OCI-LY7 (cell line): ENCODE data around the gene MIPEP. TPM values are rescaled to one million over a fixed set of nuclear protein-coding genes. Genes with fewer than 3 reads are reported as not detected.

Experiments
- BruUV-seq: library from RNA; stranded (reverse); fragments of 400-500 nt; replicated peaks from 2 replicates; lab custom pipeline; 2021; lab: Mats Ljungman, UMichigan
- CTCF ChIA-PET: fragments of 300-600 bp; sonication (Branson Sonifier 250); formaldehyde crosslinking; loops from one replicate; lab custom pipeline; 2022; ENCODE audit warnings: antibody characterized with exemption; ENCODE audit not compliant: unreplicated experiment; lab: Charles Lee
- POLR2A ChIA-PET: fragments of 300-600 bp; sonication (Branson Sonifier 250); formaldehyde crosslinking; loops from one replicate; lab custom pipeline; 2022; ENCODE audit warnings: antibody characterized with exemption; lab: Charles Lee
- DNase-seq: peaks from one replicate; pipeline ENCODE4 v3.0.0-alpha.2; 2015; ENCODE audit warnings: low spot score
- H2AFZ ChIP-seq: fragments of 200-600 bp; sonication (generic), shearing (Covaris generic); 2 replicates; pipeline ENCODE4 v1.6.1; 2014; ENCODE audit warnings: mild to moderate bottlenecking, antibody characterized with exemption, low read length, moderate library complexity
- H3K27ac ChIP-seq: fragments of 200-600 bp; sonication (generic); 2 replicates; pipeline ENCODE4 v1.5.1; 2014; ENCODE audit warnings: mixed run types, low read depth, mild to moderate bottlenecking, moderate library complexity, low read length, inconsistent platforms; ENCODE audit not compliant: poor library complexity, severe bottlenecking
- H3K36me3 ChIP-seq: fragments of 200-600 bp; sonication (generic); 2 replicates; pipeline ENCODE4 v1.6.1; 2014; ENCODE audit warnings: mild to moderate bottlenecking, antibody characterized with exemption, low read length, moderate library complexity, mixed read lengths; ENCODE audit not compliant: insufficient read depth
- H3K4me1 ChIP-seq: fragments of 200-600 bp; sonication (generic); 2 replicates; pipeline ENCODE4 v1.5.1; 2014; ENCODE audit warnings: mild to moderate bottlenecking, low read length; ENCODE audit not compliant: insufficient read depth, poor library complexity, severe bottlenecking
- H3K4me2 ChIP-seq: fragments of 200-600 bp; sonication (generic); 2 replicates; pipeline ENCODE4 v1.6.1; 2014; ENCODE audit warnings: mild to moderate bottlenecking, low read length
- H3K4me3 ChIP-seq: fragments of 200-600 bp; sonication (generic); 2 replicates; pipeline ENCODE4 v1.5.1; 2014; ENCODE audit warnings: mild to moderate bottlenecking, low read depth, low read length; ENCODE audit not compliant: poor library complexity, severe bottlenecking
- H3K79me2 ChIP-seq: fragments of 200-600 bp; sonication (generic); 2 replicates; pipeline ENCODE4 v1.6.1; 2016; ENCODE audit warnings: low read depth, mild to moderate bottlenecking, low read length, moderate library complexity, mixed read lengths; ENCODE audit not compliant: insufficient read depth
- H3K9me2 ChIP-seq: fragments of 200-600 bp; sonication (generic); 2 replicates; pipeline ENCODE4 v1.6.1; 2016; ENCODE audit warnings: mild to moderate bottlenecking, low read length, mixed read lengths; ENCODE audit not compliant: insufficient read depth
- H3K9me3 ChIP-seq: fragments of 200-600 bp; sonication (generic); 2 replicates; pipeline ENCODE4 v1.6.1; 2014; ENCODE audit warnings: mild to moderate bottlenecking, mixed run types, low read length, mixed read lengths
- H4K20me1 ChIP-seq: fragments of 200-600 bp; sonication (generic); 2 replicates; pipeline ENCODE4 v1.6.1; 2014; ENCODE audit warnings: mild to moderate bottlenecking, antibody characterized with exemption, low read length, moderate library complexity, mixed read lengths; ENCODE audit not compliant: insufficient read depth
- CTCF ChIP-seq: fragments of 200-600 bp; sonication (generic); conservative IDR thresholded peaks from 2 replicates; pipeline ENCODE4 v1.5.1; 2014; ENCODE audit warnings: mild to moderate bottlenecking, antibody characterized with exemption, low read length, moderate library complexity, mixed read lengths
- EZH2phosphoT487 ChIP-seq: fragments of 200-600 bp; sonication (generic); IDR thresholded peaks from 2 replicates; pipeline ENCODE4 v1.6.1; 2018; ENCODE audit warnings: low read depth, borderline replicate concordance, mild to moderate bottlenecking, mixed run types, antibody characterized with exemption, low read length, moderate library complexity, mixed read lengths
- intact Hi-C: fragments of 100-400 bp; cut with micrococcal nuclease; formaldehyde crosslinking; loops from one replicate; pipeline ENCODE4 v1.10.0; 2022; ENCODE audit not compliant: unreplicated experiment
- total RNA-seq, 2 experiments: library from RNA; depleted of rRNA in 1 of 2; stranded (reverse); fragments of >200 nt in 1 of 2; shearing (Covaris generic) in 1 of 2; gene quantifications; 2 replicates each; pipeline ENCODE4 v1.2.3, GENCODE V29; 2014 to 2022

MIPEP gene
- total RNA-seq, 2 experiments from 2014 or later: 13.5 to 15.7 TPM

- ChIA-PET POLR2A (interaction anchor here (0.6 kb wide), 1 partner anchor 15 kb away, joined by 3 read pairs; no protein-coding TSS in a partner anchor), CTCF (interaction anchor here (0.7 kb wide), 1 partner anchor 13 kb away, joined by 3 read pairs; no protein-coding TSS in a partner anchor)
- no TSS peak for BruUV-seq
- no peak overlapping the region for H2AFZ ChIP-seq
- H3K9me3 ChIP-seq: no peaks in the 10 kb centered on the region
- DNase-seq: no peak
- H3K36me3 ChIP-seq: no peaks in the 10 kb centered on the region
- H3K4me2 ChIP-seq: no peak overlapping the region
- H3K4me1 ChIP-seq: peaks cover 19% of the 10 kb centered on the region
- no peak overlapping the region for H3K4me3 ChIP-seq
- TF ChIP-seq EZH2phosphoT487: no peak
- H3K27ac ChIP-seq: no peak overlapping the region
- intact Hi-C loops: no loop called here
- no peaks in the 10 kb centered on the region for H3K79me2 ChIP-seq
- no peaks in the 10 kb centered on the region for H4K20me1 ChIP-seq
- no peaks in the 10 kb centered on the region for H3K9me2 ChIP-seq
These were observed 98.5 kb downstream of the MIPEP start for GRCh38 chr13:23790577-23791170.

GRCh38 chr13:23789576-23790346 is 99.4 kb downstream of the MIPEP start:
- ChIA-PET CTCF (no interaction called here), POLR2A (interaction anchor here (0.6 to 1.3 kb wide), 4 partner anchors 10 to 59 kb away, joined by 3 to 11 read pairs (median 4); no protein-coding TSS in a partner anchor)
- no peaks in the 10 kb centered on the region for H4K20me1 ChIP-seq
- no peak for DNase-seq
- no peaks in the 10 kb centered on the region for H3K79me2 ChIP-seq
- no peak overlapping the region for H3K4me3 ChIP-seq
- H3K9me3 ChIP-seq: no peaks in the 10 kb centered on the region
- no peaks in the 10 kb centered on the region for H3K36me3 ChIP-seq
- no TSS peak for BruUV-seq
- H3K4me1 ChIP-seq: peaks cover 13% of the 10 kb centered on the region
- H3K27ac ChIP-seq: no peak overlapping the region
- H2AFZ ChIP-seq: no peak overlapping the region
- no peaks in the 10 kb centered on the region for H3K9me2 ChIP-seq
- no peak overlapping the region for H3K4me2 ChIP-seq
- intact Hi-C loops: no loop called here
- TF ChIP-seq EZH2phosphoT487: no peak
- no peak for TF ChIP-seq CTCF

- intact Hi-C loops: no loop called here
- no peak for DNase-seq
- ChIA-PET POLR2A (interaction anchor here (1.2 to 1.3 kb wide), 3 partner anchors 10 to 60 kb away, joined by 4 to 11 read pairs (median 5); no protein-coding TSS in a partner anchor), CTCF (no interaction called here)
- no peaks in the 10 kb centered on the region for H3K4me1 ChIP-seq
- H3K4me2 ChIP-seq: no peak overlapping the region
- H3K9me2 ChIP-seq: no peaks in the 10 kb centered on the region
- TF ChIP-seq CTCF: no peak
- no peak for TF ChIP-seq EZH2phosphoT487
- H3K27ac ChIP-seq: no peak overlapping the region
- H3K36me3 ChIP-seq: no peaks in the 10 kb centered on the region
- H3K4me3 ChIP-seq: no peak overlapping the region
- no peak overlapping the region for H2AFZ ChIP-seq
- BruUV-seq: no TSS peak
- no peaks in the 10 kb centered on the region for H3K9me3 ChIP-seq
- no peaks in the 10 kb centered on the region for H3K79me2 ChIP-seq
- no peaks in the 10 kb centered on the region for H4K20me1 ChIP-seq
These were observed 100.7 kb downstream of the MIPEP start for GRCh38 chr13:23788459-23788858.
